WTC11 (cell line): ENCODE data around the gene OVOL1. TPM values are rescaled to one million over a fixed set of nuclear protein-coding genes. Genes with fewer than 3 reads are reported as not detected.

Experiments
- ATAC-seq: fragments of 200-7000 bp; cut with Tn5 transposase; 2 replicates; pipeline ENCODE4 v1.10.0; 2021; ENCODE audit warnings: mild to moderate bottlenecking, moderate library complexity
- CTCF ChIA-PET: fragments of 300-600 bp; sonication (Branson Sonifier 250); formaldehyde crosslinking; loops from one replicate; lab custom pipeline; 2021; ENCODE audit warnings: antibody characterized with exemption; lab: Charles Lee
- POLR2A ChIA-PET: fragments of 350-600 bp; sonication (Branson Sonifier 250); formaldehyde crosslinking; loops from one replicate; lab custom pipeline; 2021; ENCODE audit warnings: antibody characterized with exemption; lab: Charles Lee
- DNase-seq: peaks from one replicate; pipeline ENCODE4 v3.0.0; 2021; ENCODE audit warnings: low spot score
- H3K27ac Mint-ChIP-seq: 2 replicates; pipeline ENCODE4 v1.8.0; 2021; ENCODE audit warnings: mixed read lengths
- H3K27me3 Mint-ChIP-seq: 2 replicates; pipeline ENCODE4 v1.8.0; 2021; ENCODE audit warnings: low read depth, mild to moderate bottlenecking, moderate library complexity, mixed read lengths
- H3K36me3 Mint-ChIP-seq: 2 replicates; pipeline ENCODE4 v1.8.0; 2021; ENCODE audit warnings: mixed read lengths
- H3K4me1 Mint-ChIP-seq: 2 replicates; pipeline ENCODE4 v1.8.0; 2022; ENCODE audit warnings: mixed read lengths
- H3K4me3 Mint-ChIP-seq: 2 replicates; pipeline ENCODE4 v1.8.0; 2021; ENCODE audit warnings: mild to moderate bottlenecking, moderate library complexity, mixed read lengths
- H3K9me3 Mint-ChIP-seq: 2 replicates; pipeline ENCODE4 v1.8.0; 2021; ENCODE audit warnings: mixed read lengths
- AFF4 ChIP-seq: sonication (generic); formaldehyde crosslinking; IDR thresholded peaks from 2 replicates; pipeline ENCODE4 v1.8.1; 2023; ENCODE audit warnings: mild to moderate bottlenecking, missing genetic modification reagents, borderline replicate concordance
- AR ChIP-seq: fragments of 250-450 bp; sonication (Bioruptor Pico); IDR thresholded peaks from 2 replicates; pipeline ENCODE4 v1.9.0; 2021; ENCODE audit warnings: mild to moderate bottlenecking
- CTCF ChIP-seq: fragments of 200-600 bp; IDR thresholded peaks from 2 replicates; pipeline ENCODE4 v1.8.0; 2022; ENCODE audit warnings: antibody characterized with exemption
- FOXP1 ChIP-seq: sonication (generic); formaldehyde crosslinking; IDR thresholded peaks from 2 replicates; pipeline ENCODE4 v1.8.0; 2022; ENCODE audit warnings: missing genetic modification reagents, mild to moderate bottlenecking, moderate library complexity, borderline replicate concordance
- JUN ChIP-seq: sonication (generic); formaldehyde crosslinking; IDR thresholded peaks from 2 replicates; pipeline ENCODE4 v1.8.0; 2023; ENCODE audit warnings: mild to moderate bottlenecking, missing genetic modification reagents
- MLX ChIP-seq: sonication (generic); formaldehyde crosslinking; IDR thresholded peaks from 2 replicates; pipeline ENCODE4 v1.8.1; 2023; ENCODE audit warnings: mild to moderate bottlenecking, missing genetic modification reagents, moderate library complexity
- NFYB ChIP-seq: sonication (generic); formaldehyde crosslinking; conservative IDR thresholded peaks from 2 replicates; pipeline ENCODE4 v1.8.0; 2022; ENCODE audit warnings: low read depth, missing genetic modification reagents
- SMAD3 ChIP-seq: sonication (generic); formaldehyde crosslinking; IDR thresholded peaks from 2 replicates; pipeline ENCODE4 v1.8.0; 2022; ENCODE audit warnings: missing genetic modification reagents, mild to moderate bottlenecking, borderline replicate concordance
- SOX15 ChIP-seq: fragments of 250-450 bp; sonication (Bioruptor Pico); IDR thresholded peaks from 2 replicates; pipeline ENCODE4 v1.9.0; 2021; ENCODE audit warnings: mild to moderate bottlenecking
- TEAD4 ChIP-seq: sonication (generic); formaldehyde crosslinking; IDR thresholded peaks from 2 replicates; pipeline ENCODE4 v1.8.0; 2022; ENCODE audit warnings: mild to moderate bottlenecking, missing genetic modification reagents
- USF2 ChIP-seq: sonication (generic); formaldehyde crosslinking; IDR thresholded peaks from 2 replicates; pipeline ENCODE4 v1.8.1; 2023; ENCODE audit warnings: mild to moderate bottlenecking, missing genetic modification reagents, moderate library complexity
- ZBTB21 ChIP-seq: sonication (generic); formaldehyde crosslinking; IDR thresholded peaks from 2 replicates; pipeline ENCODE4 v1.8.1; 2023; ENCODE audit warnings: mild to moderate bottlenecking, missing genetic modification reagents, borderline replicate concordance
- ZNF219 ChIP-seq: sonication (generic); formaldehyde crosslinking; IDR thresholded peaks from 2 replicates; pipeline ENCODE4 v1.8.0; 2023; ENCODE audit warnings: missing genetic modification reagents, mild to moderate bottlenecking, borderline replicate concordance
- total RNA-seq: library from RNA; stranded (reverse); gene quantifications from 3 replicates; pipeline ENCODE4 v1.2.3, GENCODE V29; 2021
- TF ChIP-seq, protein P1 (sequence below): sonication (generic); formaldehyde crosslinking; IDR thresholded peaks from 2 replicates; pipeline ENCODE4 v1.8.1; 2022; ENCODE audit warnings: missing genetic modification reagents, borderline replicate concordance
- TF ChIP-seq, protein P2 (sequence below): fragments of 250-450 bp; sonication (Bioruptor Pico); IDR thresholded peaks from 2 replicates; pipeline ENCODE4 v1.9.0; 2021; ENCODE audit warnings: moderate library complexity, mild to moderate bottlenecking, inconsistent platforms, borderline replicate concordance
- TF ChIP-seq, protein P3 (sequence below): sonication (generic); formaldehyde crosslinking; IDR thresholded peaks from 2 replicates; pipeline ENCODE4 v1.8.0; 2022; ENCODE audit warnings: mild to moderate bottlenecking, missing genetic modification reagents
- TF ChIP-seq, protein P4 (sequence below): fragments of 250-450 bp; sonication (Bioruptor Pico); IDR thresholded peaks from 2 replicates; pipeline ENCODE4 v2.1.2; 2022; ENCODE audit warnings: mild to moderate bottlenecking, moderate library complexity

OVOL1 gene
- total RNA-seq, 1 experiment from 2014 or later: 6.8 TPM

DNA sequence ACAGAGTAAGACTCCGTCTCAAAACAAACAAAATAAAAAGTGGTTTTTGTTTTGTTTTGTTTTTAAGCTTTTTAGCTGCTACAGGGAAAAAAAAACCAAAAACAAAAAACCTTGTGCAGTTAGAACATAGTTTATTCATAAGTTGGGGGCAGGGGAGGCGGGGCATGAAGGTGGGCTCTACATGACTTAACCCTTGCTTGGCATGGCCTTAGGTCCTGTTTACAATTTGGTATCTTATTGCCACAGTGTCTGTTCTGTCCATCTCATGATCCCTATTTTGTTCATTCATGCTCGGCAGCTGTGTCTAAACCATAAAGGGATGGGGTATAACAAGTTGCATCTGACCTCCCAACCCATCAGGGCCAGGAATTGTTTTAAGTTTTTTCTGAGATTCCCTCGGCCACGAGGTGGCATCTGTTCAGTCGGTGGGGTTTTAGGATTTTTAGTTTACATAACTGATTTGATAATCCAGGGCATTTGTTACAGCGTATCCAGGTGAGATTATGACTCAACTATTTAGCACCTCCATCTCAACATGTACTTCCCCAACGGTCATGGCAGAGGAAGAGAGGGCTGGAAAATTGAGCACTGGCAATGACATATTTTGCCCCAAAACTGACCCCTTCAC, 13.0 kb upstream of the OVOL1 start:
- Mint-ChIP-seq H3K9me3 (peaks cover 4% of the 10 kb centered on the region; the same call in 1 of the 2 replicates), H3K4me1 (no peaks in the 10 kb centered on the region), H3K36me3 (no peaks in the 10 kb centered on the region), H3K27ac (no peak overlapping the region), H3K27me3 (no peaks in the 10 kb centered on the region), H3K4me3 (no peak overlapping the region)
- DNase-seq (no peak), ATAC-seq (no peak)
- POLR2A ChIA-PET: no interaction called here
- CTCF ChIA-PET: interaction anchor here (0.9 kb wide), 1 partner anchor 29 kb away, joined by 5 read pairs; no protein-coding TSS in a partner anchor
- no peak for TF ChIP-seq FOXP1 (CRISPR knock-in tag)
- TF ChIP-seq AFF4: no peak
- no peak for TF ChIP-seq USF2
- TF ChIP-seq NFYB (CRISPR knock-in tag): no peak
- no peak for TF ChIP-seq SMAD3
- TF ChIP-seq ZBTB21 (CRISPR knock-in tag): no peak
- TF ChIP-seq TEAD4 (CRISPR knock-in tag): no peak
- TF ChIP-seq, protein P1, sequence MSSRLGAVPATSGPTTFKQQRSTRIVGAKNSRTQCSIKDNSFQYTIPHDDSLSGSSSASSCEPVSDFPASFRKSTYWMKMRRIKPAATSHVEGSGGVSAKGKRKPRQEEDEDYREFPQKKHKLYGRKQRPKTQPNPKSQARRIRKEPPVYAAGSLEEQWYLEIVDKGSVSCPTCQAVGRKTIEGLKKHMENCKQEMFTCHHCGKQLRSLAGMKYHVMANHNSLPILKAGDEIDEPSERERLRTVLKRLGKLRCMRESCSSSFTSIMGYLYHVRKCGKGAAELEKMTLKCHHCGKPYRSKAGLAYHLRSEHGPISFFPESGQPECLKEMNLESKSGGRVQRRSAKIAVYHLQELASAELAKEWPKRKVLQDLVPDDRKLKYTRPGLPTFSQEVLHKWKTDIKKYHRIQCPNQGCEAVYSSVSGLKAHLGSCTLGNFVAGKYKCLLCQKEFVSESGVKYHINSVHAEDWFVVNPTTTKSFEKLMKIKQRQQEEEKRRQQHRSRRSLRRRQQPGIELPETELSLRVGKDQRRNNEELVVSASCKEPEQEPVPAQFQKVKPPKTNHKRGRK (CRISPR knock-in tag): no peak
- TF ChIP-seq AR: no peak
- TF ChIP-seq MLX (CRISPR knock-in tag): no peak
- no peak for TF ChIP-seq JUN (CRISPR knock-in tag)
- TF ChIP-seq, protein P2, sequence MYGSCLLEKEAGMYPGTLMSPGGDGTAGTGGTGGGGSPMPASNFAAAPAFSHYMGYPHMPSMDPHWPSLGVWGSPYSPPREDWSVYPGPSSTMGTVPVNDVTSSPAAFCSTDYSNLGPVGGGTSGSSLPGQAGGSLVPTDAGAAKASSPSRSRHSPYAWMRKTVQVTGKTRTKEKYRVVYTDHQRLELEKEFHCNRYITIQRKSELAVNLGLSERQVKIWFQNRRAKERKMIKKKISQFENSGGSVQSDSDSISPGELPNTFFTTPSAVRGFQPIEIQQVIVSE (CRISPR knock-in tag): no peak
- no peak for TF ChIP-seq ZNF219 (CRISPR knock-in tag)
- TF ChIP-seq, protein P3, sequence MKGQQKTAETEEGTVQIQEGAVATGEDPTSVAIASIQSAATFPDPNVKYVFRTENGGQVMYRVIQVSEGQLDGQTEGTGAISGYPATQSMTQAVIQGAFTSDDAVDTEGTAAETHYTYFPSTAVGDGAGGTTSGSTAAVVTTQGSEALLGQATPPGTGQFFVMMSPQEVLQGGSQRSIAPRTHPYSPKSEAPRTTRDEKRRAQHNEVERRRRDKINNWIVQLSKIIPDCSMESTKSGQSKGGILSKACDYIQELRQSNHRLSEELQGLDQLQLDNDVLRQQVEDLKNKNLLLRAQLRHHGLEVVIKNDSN: no peak
- TF ChIP-seq, protein P4, sequence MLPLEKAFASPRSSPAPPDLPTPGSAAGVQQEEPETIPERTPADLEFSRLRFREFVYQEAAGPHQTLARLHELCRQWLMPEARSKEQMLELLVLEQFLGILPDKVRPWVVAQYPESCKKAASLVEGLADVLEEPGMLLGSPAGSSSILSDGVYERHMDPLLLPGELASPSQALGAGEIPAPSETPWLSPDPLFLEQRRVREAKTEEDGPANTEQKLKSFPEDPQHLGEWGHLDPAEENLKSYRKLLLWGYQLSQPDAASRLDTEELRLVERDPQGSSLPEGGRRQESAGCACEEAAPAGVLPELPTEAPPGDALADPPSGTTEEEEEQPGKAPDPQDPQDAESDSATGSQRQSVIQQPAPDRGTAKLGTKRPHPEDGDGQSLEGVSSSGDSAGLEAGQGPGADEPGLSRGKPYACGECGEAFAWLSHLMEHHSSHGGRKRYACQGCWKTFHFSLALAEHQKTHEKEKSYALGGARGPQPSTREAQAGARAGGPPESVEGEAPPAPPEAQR (CRISPR knock-in tag): no peak
- TF ChIP-seq SOX15: no peak
- no peak for TF ChIP-seq CTCF
